ENCODE data around the gene ZNF605. TPM values are rescaled to one million over a fixed set of nuclear protein-coding genes. Genes with fewer than 3 reads are reported as not detected.
"Not testable (repeated sequence)": the region's sequence is repeated elsewhere in the genome, so short reads cannot be mapped to it uniquely, and the experiment has no call there.

The ZNF605 gene
- total RNA-seq, 1 experiment from 2014 or later = 5.5 TPM

- DNase-seq = peak; percentile 96
- Histone ChIP-seq H3K36me3 (replicated peaks; ENCODE audit: control insufficient read depth, insufficient read depth, low read length) (no peaks in the 10 kb centered on the region), H3K4me3 (ENCODE audit: insufficient read depth, low read depth, low read length) (no peak overlapping the region), H3K27me3 (ENCODE audit: control insufficient read depth, insufficient read depth, low read length) (peaks cover 10% of the 10 kb centered on the region)
Observed at GRCh38 chr12:132904718-132905328, 51.3 kb downstream of the ZNF605 start.

DNA sequence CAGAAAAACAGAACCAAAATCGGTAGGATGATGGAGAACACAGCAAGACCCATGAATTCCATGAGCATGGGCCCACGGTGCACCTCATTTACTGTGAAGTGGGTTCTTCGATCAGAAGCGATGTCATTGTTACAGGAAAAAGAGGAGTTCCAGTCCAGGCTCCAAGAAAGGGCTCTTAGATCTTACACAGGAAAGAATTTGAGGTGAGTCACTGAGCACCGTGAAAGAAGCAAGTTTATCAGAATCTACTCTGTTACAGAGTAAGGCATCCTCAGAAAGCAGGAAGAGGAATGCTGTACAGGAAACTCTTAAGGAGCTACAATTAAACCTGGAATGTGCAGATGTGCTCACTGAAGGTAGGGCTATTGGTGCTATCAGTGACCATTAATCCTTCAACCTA lies 57.1 kb downstream of the ZNF605 start:
- Histone ChIP-seq H3K4me3 (ENCODE audit: insufficient read depth, low read depth, low read length) (no peak overlapping the region), H3K27me3 (ENCODE audit: control insufficient read depth, insufficient read depth, low read length) (no peaks in the 10 kb centered on the region), H3K36me3 (replicated peaks; ENCODE audit: control insufficient read depth, insufficient read depth, low read length) (no peaks in the 10 kb centered on the region)
- DNase-seq = no peak

DNA sequence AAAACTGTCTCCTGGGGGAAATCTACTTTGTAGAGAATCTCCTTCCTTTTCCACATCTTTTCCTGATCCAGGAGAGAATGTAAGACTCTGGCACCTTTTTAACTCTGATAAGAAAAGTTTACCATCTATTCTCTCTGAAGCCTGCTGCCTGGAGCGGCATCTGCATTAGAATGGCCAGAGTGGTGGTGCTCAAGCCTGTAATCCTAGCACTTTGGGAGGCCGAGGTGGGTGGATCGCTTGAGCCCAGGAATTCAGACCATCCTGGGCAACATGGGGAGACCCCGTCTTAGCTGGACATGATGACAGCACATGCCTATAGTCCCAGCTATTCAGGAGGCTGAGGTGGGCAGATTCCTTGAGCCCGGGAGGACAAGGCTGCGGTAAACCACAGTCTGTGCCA lies 67.3 kb downstream of the ZNF605 start:
- peak; percentile 33 for DNase-seq
- Histone ChIP-seq H3K27me3 (ENCODE audit: control insufficient read depth, insufficient read depth, low read length) (no peaks in the 10 kb centered on the region), H3K4me3 (ENCODE audit: insufficient read depth, low read depth, low read length) (no peak overlapping the region), H3K36me3 (replicated peaks; ENCODE audit: control insufficient read depth, insufficient read depth, low read length) (no peaks in the 10 kb centered on the region)

DNA sequence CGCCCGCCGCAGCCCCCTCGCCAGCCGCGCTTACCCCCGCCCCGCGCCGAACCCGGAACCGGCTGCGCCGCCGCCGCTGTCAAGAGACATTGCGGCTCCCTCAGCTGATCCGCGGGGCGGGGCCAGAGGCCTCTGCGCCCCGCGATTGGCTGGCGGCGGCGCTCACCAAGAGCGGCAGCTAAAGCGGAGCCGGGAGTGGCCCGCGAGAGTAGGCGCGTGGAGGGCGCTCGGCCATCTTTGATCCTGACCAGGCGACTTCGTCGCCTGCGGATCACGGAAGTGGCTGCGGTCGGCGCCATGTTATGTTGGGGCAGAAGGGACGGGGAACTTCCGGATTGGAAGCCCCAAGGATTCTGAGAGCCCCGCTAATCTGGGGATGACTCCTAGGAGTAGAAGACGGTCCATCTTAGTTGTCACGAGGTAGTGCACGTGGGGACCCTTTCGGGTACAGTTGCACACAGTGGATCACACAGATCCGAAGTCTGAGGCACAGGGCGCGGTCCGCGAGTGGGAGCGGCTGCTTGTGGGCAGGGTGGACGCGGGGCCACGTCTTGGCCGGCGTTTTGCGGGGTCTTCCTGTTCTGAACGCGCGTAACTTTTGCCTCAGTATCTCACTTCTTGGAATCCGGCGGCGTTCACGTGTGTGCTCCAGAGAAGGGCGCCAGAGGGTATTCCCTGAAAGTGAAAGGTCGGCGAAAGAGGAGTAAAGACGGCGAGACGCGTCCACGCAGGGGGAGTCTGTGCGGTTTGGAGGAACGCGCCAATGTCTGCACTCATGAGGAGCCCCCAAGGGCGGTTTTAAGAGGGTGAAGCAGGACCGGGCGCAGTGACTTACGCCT lies 68.4 kb downstream of the ZNF605 start, which contains the start of gene CHFR:
CHFR (minus strand) TSS at position 93 of the 839 bp plus-strand sequence. CDS start 277 bp downstream, outside the sequence.
- peak; percentile 99 for DNase-seq
- no peaks in the 10 kb centered on the region for H3K36me3 ChIP-seq (replicated peaks; ENCODE audit: control insufficient read depth, insufficient read depth, low read length)
- H3K27me3 ChIP-seq (ENCODE audit: control insufficient read depth, insufficient read depth, low read length) = no peaks in the 10 kb centered on the region
- peak within 1 kb of the TSS; percentile 86 for H3K4me3 ChIP-seq (ENCODE audit: insufficient read depth, low read depth, low read length)

DNA sequence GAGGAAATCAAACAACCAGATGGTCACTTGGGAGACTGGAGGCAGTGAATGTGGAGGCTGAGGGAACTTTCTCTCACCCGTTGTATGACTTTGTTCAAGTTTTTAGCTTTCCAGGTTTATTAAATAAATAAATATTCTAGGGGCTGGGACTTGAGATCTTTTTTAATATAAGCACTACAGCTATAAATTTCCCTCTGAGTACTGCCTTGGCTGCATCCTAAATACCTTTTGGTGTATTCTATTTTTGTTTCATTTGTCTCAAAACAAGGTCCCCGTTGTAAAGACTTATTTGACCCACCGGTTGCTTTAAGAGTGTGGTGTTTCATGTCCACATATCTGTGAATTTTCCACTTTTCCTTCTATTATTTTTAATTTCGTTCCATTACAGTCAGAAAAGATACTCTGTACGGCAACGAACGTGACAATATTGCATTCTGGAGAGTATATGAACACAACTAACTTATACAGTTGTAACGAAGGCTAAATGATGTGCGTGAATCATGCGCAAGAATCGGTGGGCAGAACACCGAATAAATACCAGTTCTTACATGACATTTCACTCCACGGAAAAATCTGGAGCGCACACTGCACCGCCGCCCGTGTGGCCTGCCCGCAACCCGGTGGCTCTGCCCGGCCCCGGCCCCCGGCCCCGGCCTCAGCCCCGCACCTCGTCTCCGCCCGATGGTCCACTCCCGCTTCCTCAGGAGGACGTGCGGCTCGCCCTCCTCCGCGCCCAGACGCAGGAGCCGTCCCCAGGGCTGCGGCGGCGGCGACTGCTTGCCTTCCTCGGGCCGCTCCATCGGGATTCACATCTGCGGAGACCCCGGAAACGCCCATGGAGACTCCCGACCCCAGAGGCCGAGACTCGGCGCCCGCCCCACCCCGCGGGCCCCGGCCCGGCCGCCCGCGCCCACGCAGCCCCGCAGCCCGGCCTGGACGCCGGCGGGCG lies 69.3 kb downstream of the ZNF605 start:
- peak overlapping the region; percentile 68 for H3K4me3 ChIP-seq (ENCODE audit: insufficient read depth, low read depth, low read length)
- DNase-seq = no peak
- H3K36me3 ChIP-seq (replicated peaks; ENCODE audit: control insufficient read depth, insufficient read depth, low read length) = no peaks in the 10 kb centered on the region
- H3K27me3 ChIP-seq (ENCODE audit: control insufficient read depth, insufficient read depth, low read length) = no peaks in the 10 kb centered on the region

DNA sequence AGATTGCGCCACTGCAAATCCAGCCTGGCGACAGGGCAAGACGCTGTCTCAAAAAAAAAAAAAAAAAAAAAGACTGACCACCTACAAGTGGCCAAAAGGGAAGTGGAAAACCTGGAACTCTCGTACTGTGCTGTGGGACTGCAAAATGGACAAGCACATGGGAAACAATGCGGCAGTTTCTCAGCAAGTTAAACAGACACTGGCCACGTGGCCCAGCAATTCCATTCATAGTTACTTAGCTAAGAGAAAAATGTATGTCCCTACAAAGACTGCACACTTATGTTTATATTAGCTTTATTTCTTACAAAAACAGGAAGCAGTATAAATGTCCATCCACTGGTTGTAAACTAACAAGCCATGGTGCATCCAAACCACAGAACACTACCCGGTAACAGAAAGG lies 74.3 kb downstream of the ZNF605 start:
- DNase-seq = no peak
- H3K4me3 ChIP-seq (ENCODE audit: insufficient read depth, low read depth, low read length) = no peak overlapping the region
- no peaks in the 10 kb centered on the region for H3K27me3 ChIP-seq (ENCODE audit: control insufficient read depth, insufficient read depth, low read length)
- H3K36me3 ChIP-seq (replicated peaks; ENCODE audit: control insufficient read depth, insufficient read depth, low read length) = peaks cover 2% of the 10 kb centered on the region

GRCh38 chr12:132874620-132875019 lies 81.5 kb downstream of the ZNF605 start:
- not testable (repeated sequence) for DNase-seq; H3K27me3 ChIP-seq (ENCODE audit: control insufficient read depth, insufficient read depth, low read length); H3K4me3 ChIP-seq (ENCODE audit: insufficient read depth, low read depth, low read length); H3K36me3 ChIP-seq (replicated peaks; ENCODE audit: control insufficient read depth, insufficient read depth, low read length)

GRCh38 chr12:132874175-132874574 lies 81.9 kb downstream of the ZNF605 start:
- peaks cover 8% of the 10 kb centered on the region for H3K36me3 ChIP-seq (replicated peaks; ENCODE audit: control insufficient read depth, insufficient read depth, low read length)
- no peaks in the 10 kb centered on the region for H3K27me3 ChIP-seq (ENCODE audit: control insufficient read depth, insufficient read depth, low read length)
- no peak overlapping the region for H3K4me3 ChIP-seq (ENCODE audit: insufficient read depth, low read depth, low read length)
- DNase-seq = no peak

DNA sequence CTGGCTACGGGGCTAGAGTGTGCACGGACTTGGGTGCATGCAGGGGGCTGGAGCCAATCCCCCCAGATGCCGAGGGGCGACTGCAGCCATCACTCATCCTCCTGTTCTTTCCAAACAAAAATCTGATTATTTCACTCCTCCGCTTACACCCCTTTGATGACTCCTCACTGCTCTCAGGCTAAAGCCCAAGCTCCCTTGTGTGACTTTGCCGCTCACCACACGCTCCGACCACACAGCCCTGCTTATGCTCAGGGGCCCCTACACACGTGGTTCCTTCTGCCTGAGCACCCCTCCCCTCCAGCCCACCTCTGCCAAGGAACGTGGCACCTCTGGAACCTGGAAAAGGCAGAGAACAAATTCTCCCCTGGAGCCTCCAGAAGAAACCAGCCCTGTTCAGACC lies 82.4 kb downstream of the ZNF605 start:
- Histone ChIP-seq H3K36me3 (replicated peaks; ENCODE audit: control insufficient read depth, insufficient read depth, low read length) (peaks cover 8% of the 10 kb centered on the region), H3K27me3 (ENCODE audit: control insufficient read depth, insufficient read depth, low read length) (no peaks in the 10 kb centered on the region), H3K4me3 (ENCODE audit: insufficient read depth, low read depth, low read length) (no peak overlapping the region)
- DNase-seq = no peak

- Histone ChIP-seq H3K36me3 (replicated peaks; ENCODE audit: control insufficient read depth, insufficient read depth, low read length) (peaks cover 8% of the 10 kb centered on the region), H3K27me3 (ENCODE audit: control insufficient read depth, insufficient read depth, low read length) (no peaks in the 10 kb centered on the region), H3K4me3 (ENCODE audit: insufficient read depth, low read depth, low read length) (no peak overlapping the region)
- no peak for DNase-seq
Observed at GRCh38 chr12:132872975-132873421, 83.1 kb downstream of the ZNF605 start.

DNA sequence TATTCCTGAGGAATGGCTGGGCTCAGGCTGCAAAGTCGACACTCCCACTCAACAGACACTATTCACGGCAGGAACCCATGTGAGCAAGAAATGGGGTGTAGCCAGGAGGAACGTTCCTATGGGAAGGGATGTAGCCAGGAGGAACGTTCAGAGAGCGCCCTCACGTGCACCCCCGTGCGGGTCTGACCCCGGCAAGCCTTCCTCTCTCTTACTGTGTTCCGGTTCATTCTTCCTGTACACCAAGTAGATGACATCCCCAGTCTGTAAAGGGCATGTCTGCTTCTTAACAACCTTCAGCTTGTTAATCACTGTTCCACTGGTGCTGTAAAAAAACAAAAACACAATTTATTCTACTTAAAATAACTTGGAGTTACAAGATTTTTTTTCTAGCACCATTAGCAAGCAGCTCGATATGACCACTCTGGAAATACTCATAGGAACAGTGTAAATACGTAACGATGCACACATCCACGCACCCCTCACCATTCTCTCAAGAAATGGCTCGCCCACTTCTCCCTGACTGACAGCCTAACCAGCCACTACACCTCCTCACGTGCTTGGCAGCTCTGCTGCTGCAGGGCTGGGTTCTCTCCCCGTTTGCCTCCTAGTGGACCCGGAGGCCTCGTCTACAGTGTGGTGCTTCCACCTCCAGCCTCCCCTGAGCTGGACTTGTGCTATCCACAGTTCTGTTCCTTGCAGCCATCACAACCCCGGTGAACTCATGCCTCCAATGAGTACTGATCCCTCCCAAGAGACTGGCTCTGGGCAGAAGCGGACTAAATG lies 83.8 kb downstream of the ZNF605 start:
- no peak for DNase-seq
- no peaks in the 10 kb centered on the region for H3K27me3 ChIP-seq (ENCODE audit: control insufficient read depth, insufficient read depth, low read length)
- H3K4me3 ChIP-seq (ENCODE audit: insufficient read depth, low read depth, low read length) = no peak overlapping the region
- H3K36me3 ChIP-seq (replicated peaks; ENCODE audit: control insufficient read depth, insufficient read depth, low read length) = peaks cover 9% of the 10 kb centered on the region

- H3K4me3 ChIP-seq (ENCODE audit: insufficient read depth, low read depth, low read length) = no peak overlapping the region
- no peak for DNase-seq
- H3K36me3 ChIP-seq (replicated peaks; ENCODE audit: control insufficient read depth, insufficient read depth, low read length) = peaks cover 10% of the 10 kb centered on the region
- no peaks in the 10 kb centered on the region for H3K27me3 ChIP-seq (ENCODE audit: control insufficient read depth, insufficient read depth, low read length)
Observed at GRCh38 chr12:132869551-132869950, 86.6 kb downstream of the ZNF605 start.

Data from H7 (cell line).